ENCODE measurements around the gene UNC79. TPM values are rescaled to one million over a fixed set of nuclear protein-coding genes. Genes with fewer than 3 reads are reported as not detected.

Gene UNC79
- total RNA-seq, 1 donor from 2014 or later: 0.03 TPM

DNA sequence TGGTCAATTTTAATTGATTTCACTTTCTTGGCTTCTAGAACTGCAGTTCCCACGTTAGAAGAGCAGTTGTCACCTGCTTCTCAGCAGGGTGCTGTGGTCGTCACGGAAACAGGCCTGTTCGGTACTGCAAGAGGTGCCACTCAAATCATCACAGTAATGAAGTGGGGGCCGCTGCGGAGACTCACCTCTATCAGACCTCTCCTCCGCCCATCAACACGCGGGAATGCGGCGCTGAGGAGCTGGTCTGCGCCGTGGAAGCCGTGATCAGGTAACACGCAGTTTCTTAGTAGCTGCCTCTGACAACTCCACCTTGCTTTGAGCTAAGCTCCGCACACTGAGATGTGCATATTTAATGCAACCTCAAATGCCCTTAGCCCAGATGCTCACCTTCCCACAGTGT is 107.2 kb downstream of the UNC79 start:
- Mint-ChIP-seq H3K27ac (no peak overlapping the region), H3K36me3 (ENCODE audit: low read depth) (no peaks in the 10 kb centered on the region)

DNA sequence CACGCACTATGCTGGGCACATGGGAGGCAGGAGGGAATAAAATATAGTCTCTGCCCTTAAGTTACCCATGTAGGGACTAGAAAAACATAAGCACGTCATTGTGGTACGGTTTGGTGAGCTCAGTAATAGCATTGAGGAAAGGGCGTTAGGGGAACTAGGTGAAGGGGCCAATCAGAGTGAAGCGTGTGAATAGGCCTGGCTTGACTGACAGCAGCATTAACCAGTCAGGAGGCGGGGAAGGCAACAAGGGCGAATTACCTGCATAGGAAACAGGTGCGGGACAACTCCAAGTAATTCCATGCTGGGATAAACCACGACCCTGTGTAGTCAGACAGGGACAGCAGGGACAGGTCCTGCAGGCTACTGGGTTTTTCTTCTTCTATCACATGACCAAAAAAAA is 107.7 kb downstream of the UNC79 start:
- H3K36me3 Mint-ChIP-seq (ENCODE audit: low read depth): no peaks in the 10 kb centered on the region
- intact Hi-C loops (cut with micrococcal nuclease): no loop called here
- H3K27ac Mint-ChIP-seq: no peak overlapping the region
- no peak for DNase-seq (ENCODE audit: low spot score)
- H3K4me3 Mint-ChIP-seq: no peak overlapping the region
- no peaks in the 10 kb centered on the region for H3K9me3 Mint-ChIP-seq
- peaks cover under 1% of the 10 kb centered on the region for H3K27me3 Mint-ChIP-seq (ENCODE audit: insufficient read depth)
- H3K4me1 Mint-ChIP-seq (ENCODE audit: low read depth): no peaks in the 10 kb centered on the region

More for the DNA sequence above, 107.2 kb downstream of the UNC79 start:
- Mint-ChIP-seq H3K9me3 (no peaks in the 10 kb centered on the region), H3K4me3 (no peak overlapping the region), H3K4me1 (ENCODE audit: low read depth) (no peaks in the 10 kb centered on the region), H3K27me3 (ENCODE audit: insufficient read depth) (no peaks in the 10 kb centered on the region)
- intact Hi-C loops (cut with micrococcal nuclease): no loop called here
- no peak for DNase-seq (ENCODE audit: low spot score)

- DNase-seq (ENCODE audit: low spot score): no peak
- Mint-ChIP-seq H3K9me3 (no peaks in the 10 kb centered on the region), H3K27me3 (ENCODE audit: insufficient read depth) (peaks cover 10% of the 10 kb centered on the region), H3K4me1 (ENCODE audit: low read depth) (no peaks in the 10 kb centered on the region), H3K27ac (no peak overlapping the region), H3K4me3 (no peak overlapping the region), H3K36me3 (ENCODE audit: low read depth) (no peaks in the 10 kb centered on the region)
- intact Hi-C loops (cut with micrococcal nuclease): no loop called here
Observed at GRCh38 chr14:93540235-93540634, 109.5 kb downstream of the UNC79 start.

- DNase-seq (ENCODE audit: low spot score): no peak
- H3K27me3 Mint-ChIP-seq (ENCODE audit: insufficient read depth): peaks cover 21% of the 10 kb centered on the region
- no peaks in the 10 kb centered on the region for H3K9me3 Mint-ChIP-seq
- no peak overlapping the region for H3K27ac Mint-ChIP-seq
- intact Hi-C loops (cut with micrococcal nuclease): no loop called here
- no peak overlapping the region for H3K4me3 Mint-ChIP-seq
- H3K4me1 Mint-ChIP-seq (ENCODE audit: low read depth): no peaks in the 10 kb centered on the region
- no peaks in the 10 kb centered on the region for H3K36me3 Mint-ChIP-seq (ENCODE audit: low read depth)
Observed at GRCh38 chr14:93543766-93544165, 113.0 kb downstream of the UNC79 start.

DNA sequence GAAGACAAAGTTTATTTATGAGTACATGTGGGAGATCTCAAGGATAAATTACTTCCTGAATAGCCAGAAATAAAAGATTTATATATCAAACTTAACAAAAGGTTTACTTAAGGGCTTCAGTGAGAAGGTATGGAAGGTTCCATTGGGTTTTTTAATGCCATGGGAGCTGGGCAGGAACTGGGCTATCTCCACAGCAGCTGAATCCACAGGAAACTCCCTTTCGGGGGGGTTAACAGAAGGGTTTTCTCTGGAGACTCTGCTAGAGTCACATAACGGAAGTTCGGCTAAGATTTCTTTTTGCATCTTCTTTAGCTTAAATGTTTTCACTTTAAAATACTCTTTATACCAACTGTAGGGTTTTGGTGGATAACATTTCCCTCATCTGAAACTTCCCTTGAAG is 113.5 kb downstream of the UNC79 start:
- Mint-ChIP-seq H3K36me3 (ENCODE audit: low read depth) (no peaks in the 10 kb centered on the region), H3K4me1 (ENCODE audit: low read depth) (no peaks in the 10 kb centered on the region), H3K4me3 (no peak overlapping the region), H3K9me3 (no peaks in the 10 kb centered on the region), H3K27me3 (ENCODE audit: insufficient read depth) (peaks cover 21% of the 10 kb centered on the region), H3K27ac (no peak overlapping the region)
- DNase-seq (ENCODE audit: low spot score): no peak
- intact Hi-C loops (cut with micrococcal nuclease): no loop called here

DNA sequence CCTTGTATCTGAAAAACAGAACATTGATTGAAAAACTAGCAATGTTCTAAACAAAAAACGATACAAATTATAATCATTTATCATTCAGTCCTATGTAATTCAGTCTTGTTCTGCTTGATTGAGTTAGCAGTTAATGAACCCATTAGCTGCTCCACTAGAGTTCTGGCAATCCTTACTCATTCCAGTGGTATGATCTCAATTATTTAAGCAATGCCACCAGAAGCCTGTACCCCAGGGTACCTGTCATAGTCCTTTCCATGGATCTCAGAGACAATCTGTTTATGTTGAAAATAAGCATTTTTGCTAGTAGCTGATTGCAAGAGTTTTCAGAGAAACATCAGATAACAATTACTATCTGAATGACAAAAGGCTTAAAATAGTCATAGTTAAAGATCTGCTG is 115.9 kb downstream of the UNC79 start:
- no peak for DNase-seq (ENCODE audit: low spot score)
- intact Hi-C loops (cut with micrococcal nuclease): no loop called here
- H3K27ac Mint-ChIP-seq: no peak overlapping the region
- H3K4me3 Mint-ChIP-seq: no peak overlapping the region
- no peaks in the 10 kb centered on the region for H3K4me1 Mint-ChIP-seq (ENCODE audit: low read depth)
- no peaks in the 10 kb centered on the region for H3K9me3 Mint-ChIP-seq
- peaks cover 27% of the 10 kb centered on the region for H3K27me3 Mint-ChIP-seq (ENCODE audit: insufficient read depth)
- H3K36me3 Mint-ChIP-seq (ENCODE audit: low read depth): no peaks in the 10 kb centered on the region

DNA sequence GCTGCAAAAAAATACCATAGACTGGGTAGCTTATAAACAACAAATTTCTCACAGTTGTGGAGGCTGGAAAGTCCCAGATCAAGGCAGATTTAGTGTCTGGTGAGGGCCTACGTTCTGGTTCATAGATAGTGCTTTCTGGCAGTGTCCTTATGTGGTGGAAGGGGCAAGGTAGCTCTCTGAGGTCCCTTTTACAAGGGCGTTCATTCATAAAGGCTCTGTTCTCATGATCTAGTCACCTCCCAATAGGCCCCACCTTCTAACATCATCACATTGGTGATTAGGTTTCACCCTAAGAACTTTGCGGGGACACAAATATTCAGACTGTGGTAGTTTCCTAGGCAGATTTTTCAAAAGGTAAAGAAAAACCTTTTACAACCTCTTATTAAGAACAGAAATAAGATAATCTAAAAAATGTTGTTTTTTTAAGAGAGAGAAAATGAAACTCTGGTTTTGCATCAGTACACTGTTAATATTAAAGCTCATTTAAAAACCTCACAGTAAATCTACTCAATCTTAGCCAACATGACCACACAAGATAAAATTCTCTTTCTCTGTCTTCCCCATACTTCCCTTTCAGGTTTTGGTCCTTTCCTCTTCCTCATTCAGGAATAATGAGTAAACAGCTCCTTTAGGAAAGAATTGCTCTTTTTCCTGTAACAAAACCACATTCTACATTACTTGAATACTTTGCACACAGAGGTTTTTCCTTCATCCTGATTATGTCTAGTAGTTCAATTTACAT is 117.5 kb downstream of the UNC79 start:
- H3K27me3 Mint-ChIP-seq (ENCODE audit: insufficient read depth): peaks cover 28% of the 10 kb centered on the region
- H3K4me1 Mint-ChIP-seq (ENCODE audit: low read depth): no peaks in the 10 kb centered on the region
- no peaks in the 10 kb centered on the region for H3K36me3 Mint-ChIP-seq (ENCODE audit: low read depth)
- intact Hi-C loops (cut with micrococcal nuclease): no loop called here
- H3K4me3 Mint-ChIP-seq: no peak overlapping the region
- no peaks in the 10 kb centered on the region for H3K9me3 Mint-ChIP-seq
- DNase-seq (ENCODE audit: low spot score): no peak
- no peak overlapping the region for H3K27ac Mint-ChIP-seq

- peaks cover 20% of the 10 kb centered on the region for H3K27me3 Mint-ChIP-seq (ENCODE audit: insufficient read depth)
- no peak overlapping the region for H3K27ac Mint-ChIP-seq
- DNase-seq (ENCODE audit: low spot score): no peak
- H3K4me3 Mint-ChIP-seq: no peak overlapping the region
- intact Hi-C loops (cut with micrococcal nuclease): no loop called here
- no peaks in the 10 kb centered on the region for H3K4me1 Mint-ChIP-seq (ENCODE audit: low read depth)
- no peaks in the 10 kb centered on the region for H3K9me3 Mint-ChIP-seq
- no peaks in the 10 kb centered on the region for H3K36me3 Mint-ChIP-seq (ENCODE audit: low read depth)
Observed at GRCh38 chr14:93549595-93549994, 118.9 kb downstream of the UNC79 start.

- intact Hi-C loops (cut with micrococcal nuclease): no loop called here
- Mint-ChIP-seq H3K36me3 (ENCODE audit: low read depth) (no peaks in the 10 kb centered on the region), H3K4me1 (ENCODE audit: low read depth) (no peaks in the 10 kb centered on the region), H3K9me3 (no peaks in the 10 kb centered on the region), H3K27ac (no peak overlapping the region), H3K4me3 (no peak overlapping the region), H3K27me3 (ENCODE audit: insufficient read depth) (no peaks in the 10 kb centered on the region)
- DNase-seq (ENCODE audit: low spot score): no peak
Observed at GRCh38 chr14:93564918-93565317, 134.2 kb downstream of the UNC79 start.

DNA sequence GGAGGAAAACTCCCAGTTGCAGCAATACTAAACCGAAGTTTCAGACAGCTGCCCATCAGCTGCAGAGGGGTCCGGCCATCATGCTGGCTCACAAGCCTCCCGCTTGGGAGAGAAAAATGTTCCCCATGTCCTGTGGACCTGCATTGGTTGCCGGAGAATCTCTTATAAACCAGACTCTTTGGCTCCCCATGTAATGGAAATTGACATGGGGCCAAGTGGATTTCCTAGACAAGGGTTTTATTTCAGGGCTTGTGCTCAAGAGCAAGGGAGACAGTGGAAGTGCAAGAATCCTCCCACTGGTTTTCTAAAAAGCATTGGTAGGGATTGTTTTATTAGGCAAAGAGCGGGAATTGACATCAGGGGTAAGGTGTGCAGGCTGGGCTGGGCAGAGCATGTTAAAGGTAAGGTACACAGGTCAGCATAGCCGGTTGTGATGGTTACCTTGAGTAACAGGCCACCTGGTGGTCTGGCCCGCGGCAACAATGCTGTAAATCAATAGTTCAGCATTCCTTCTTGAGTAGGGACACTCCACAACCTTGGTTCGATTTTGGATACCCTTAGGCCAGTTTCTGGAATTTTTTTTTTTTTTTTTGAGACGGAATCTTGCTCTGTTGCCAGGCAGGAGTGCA is 135.4 kb downstream of the UNC79 start:
- no peaks in the 10 kb centered on the region for H3K36me3 Mint-ChIP-seq (ENCODE audit: low read depth)
- H3K4me1 Mint-ChIP-seq (ENCODE audit: low read depth): no peaks in the 10 kb centered on the region
- no peak overlapping the region for H3K27ac Mint-ChIP-seq
- intact Hi-C loops (cut with micrococcal nuclease): no loop called here
- no peak overlapping the region for H3K4me3 Mint-ChIP-seq
- H3K27me3 Mint-ChIP-seq (ENCODE audit: insufficient read depth): no peaks in the 10 kb centered on the region
- no peaks in the 10 kb centered on the region for H3K9me3 Mint-ChIP-seq
- DNase-seq (ENCODE audit: low spot score): no peak

- Mint-ChIP-seq H3K9me3 (no peaks in the 10 kb centered on the region), H3K4me1 (ENCODE audit: low read depth) (no peaks in the 10 kb centered on the region), H3K27ac (no peak overlapping the region), H3K36me3 (ENCODE audit: low read depth) (no peaks in the 10 kb centered on the region), H3K27me3 (ENCODE audit: insufficient read depth) (peaks cover 7% of the 10 kb centered on the region), H3K4me3 (no peak overlapping the region)
- intact Hi-C loops (cut with micrococcal nuclease): no loop called here
- no peak for DNase-seq (ENCODE audit: low spot score)
Observed at GRCh38 chr14:93571275-93571674, 140.5 kb downstream of the UNC79 start.

DNA sequence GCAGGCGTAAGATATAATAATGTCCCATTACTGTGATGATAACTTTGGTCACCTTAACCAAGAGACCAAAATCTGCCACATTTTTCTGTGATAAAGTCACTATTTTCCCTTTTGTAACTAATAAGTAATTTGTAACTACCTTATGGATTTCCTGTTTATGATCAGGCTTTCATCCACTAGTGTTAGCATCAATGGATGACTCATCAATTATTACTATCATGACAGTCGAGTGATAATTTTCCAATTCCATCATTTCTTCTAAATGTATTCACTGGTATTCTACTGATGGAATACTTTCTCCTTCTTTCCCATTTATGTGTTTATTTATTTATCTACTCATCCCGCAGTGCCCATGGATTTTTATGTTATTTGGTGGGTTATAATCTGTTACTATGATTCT is 148.4 kb downstream of the UNC79 start:
- DNase-seq (ENCODE audit: low spot score): no peak
- Mint-ChIP-seq H3K4me3 (no peak overlapping the region), H3K27me3 (ENCODE audit: insufficient read depth) (peaks cover 5% of the 10 kb centered on the region), H3K36me3 (ENCODE audit: low read depth) (no peaks in the 10 kb centered on the region), H3K27ac (no peak overlapping the region), H3K4me1 (ENCODE audit: low read depth) (no peaks in the 10 kb centered on the region), H3K9me3 (no peaks in the 10 kb centered on the region)
- intact Hi-C loops (cut with micrococcal nuclease): no loop called here

DNA sequence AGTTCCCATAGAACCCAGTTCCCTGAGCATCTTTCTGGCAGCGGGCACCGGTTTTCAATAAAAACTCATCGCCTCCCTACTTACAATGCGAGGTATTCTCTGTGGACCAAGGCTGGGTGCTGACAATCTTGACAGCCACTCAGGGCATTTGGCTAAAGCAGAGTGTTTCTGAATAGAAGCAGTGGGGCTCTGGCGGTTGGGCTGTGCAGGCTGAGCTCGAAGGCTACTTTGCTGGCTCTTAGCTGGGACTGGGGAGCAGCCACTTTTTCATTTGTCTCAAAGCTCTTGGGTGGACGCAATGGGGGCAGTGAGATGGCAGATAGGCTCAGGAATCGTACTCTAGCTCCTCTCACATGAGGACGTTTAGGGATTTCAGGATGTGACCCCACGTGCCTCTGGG is 151.8 kb downstream of the UNC79 start:
- Mint-ChIP-seq H3K9me3 (no peaks in the 10 kb centered on the region), H3K27ac (no peak overlapping the region), H3K4me1 (ENCODE audit: low read depth) (no peaks in the 10 kb centered on the region), H3K27me3 (ENCODE audit: insufficient read depth) (no peaks in the 10 kb centered on the region), H3K4me3 (no peak overlapping the region), H3K36me3 (ENCODE audit: low read depth) (no peaks in the 10 kb centered on the region)
- no peak for DNase-seq (ENCODE audit: low spot score)
- intact Hi-C loops (cut with micrococcal nuclease): no loop called here

All from activated T-helper 1 cell treated with anti-CD3 and anti-CD28 coated beads, Interleukin-12 subunit alpha, Interleukin-12 subunit beta, Interleukin-2, Interleukin-4 antibody, amounts not matched to agents 30 ng/mL and 10 ng/mL and 1 ng/mL, durations not matched to agents 14 hours and 24 hours and 36 hours (primary cell).